ENCODE data around the gene GALNT3. TPM values are rescaled to one million over a fixed set of nuclear protein-coding genes. Genes with fewer than 3 reads are reported as not detected.
A peak's percentile ranks its signal among the peaks of the same experiment; 100 is the strongest.

The GALNT3 gene
- total and polyA plus RNA-seq, 2 of the 13 experiments (the other 11 are each of a cell fraction or from before 2014, with no cell fraction given) = 0.29 to 0.30 TPM

GRCh38 chr2:165793779-165794535 is at the start of gene GALNT3 (continued):
- TF ChIP-seq ZMAT5 (CRISPR knock-in tag; IDR thresholded peaks at IDR 0.05; ENCODE audit: borderline replicate concordance, low read depth) (no peak), ZNF704 (CRISPR knock-in tag; IDR thresholded peaks at IDR 0.05; ENCODE audit: borderline replicate concordance) (no peak), GPBP1L1 (CRISPR knock-in tag; IDR thresholded peaks at IDR 0.05) (no peak), HOXA3 (CRISPR knock-in tag; IDR thresholded peaks at IDR 0.05) (0 out of 2 replicates have a peak, but pooled peaks have one; percentile 26), MTERF4 (CRISPR knock-in tag; IDR thresholded peaks at IDR 0.05) (no peak), PAXIP1 (CRISPR knock-in tag; conservative IDR thresholded peaks at IDR 0.05) (no peak), ZNF691 (CRISPR knock-in tag; IDR thresholded peaks at IDR 0.05; ENCODE audit: borderline replicate concordance, low read depth) (no peak), ZNF232 (CRISPR knock-in tag; IDR thresholded peaks at IDR 0.05; ENCODE audit: borderline replicate concordance) (no peak), ZNF274 (CRISPR knock-in tag; IDR thresholded peaks at IDR 0.05) (0 out of 2 replicates have a peak, but pooled peaks have one; percentile 48), EZH2 (conservative IDR thresholded peaks at IDR 0.05; ENCODE audit: low read depth, low read length) (0 out of 2 replicates have a peak, but pooled peaks have one; percentile 32), SIN3B (IDR thresholded peaks at IDR 0.05; ENCODE audit: low read length) (no peak), NCOA2 (CRISPR knock-in tag; IDR thresholded peaks at IDR 0.05) (no peak), ZBTB21 (CRISPR knock-in tag; IDR thresholded peaks at IDR 0.05) (no peak), ZNF24 (IDR thresholded peaks at IDR 0.05) (no peak), REST (IDR thresholded peaks at IDR 0.05; ENCODE audit: borderline replicate concordance in 1 of 2, low read depth in 1 of 2, low read length in 2 of 2) (no peak), RFX3 (CRISPR knock-in tag; IDR thresholded peaks at IDR 0.05) (no peak)

All from HepG2 (cell line).